SK-N-SH (cell line): ENCODE data around the gene PECR.

Experiments
- CTCF ChIP-seq: fragments of 200-600 bp; sonication (generic); IDR thresholded peaks from 2 replicates; pipeline ENCODE4 v1.6.1; 2017; ENCODE audit warnings: antibody characterized with exemption, mild to moderate bottlenecking, moderate library complexity
- MAX ChIP-seq: IDR thresholded peaks from 2 replicates; pipeline ENCODE4 v1.4.0; 2012; ENCODE audit warnings: low read depth
- POLR2AphosphoS5 ChIP-seq: IDR thresholded peaks from 2 replicates; pipeline ENCODE4 v1.6.1; 2012; ENCODE audit warnings: low read depth, low read length
- REST ChIP-seq: IDR thresholded peaks from 2 replicates; pipeline ENCODE4 v1.6.1; 2012; ENCODE audit warnings: mild to moderate bottlenecking, low read depth, low read length, moderate library complexity
- TAF1 ChIP-seq: IDR thresholded peaks from 2 replicates; pipeline ENCODE4 v1.6.1; 2012; ENCODE audit warnings: low read depth, mild to moderate bottlenecking, low read length, moderate library complexity, borderline replicate concordance
- TCF12 ChIP-seq: IDR thresholded peaks from 2 replicates; pipeline ENCODE4 v1.4.0; 2012

GRCh38 chr2:216064014-216064630 lies 17.5 kb downstream of the PECR start:
- no peak for TF ChIP-seq POLR2AphosphoS5
- no peak for TF ChIP-seq TCF12
- TF ChIP-seq REST, result no peak
- TF ChIP-seq MAX, result no peak
- TF ChIP-seq CTCF, result no peak; the same call in 1 of the 2 replicates
- TF ChIP-seq TAF1, result no peak
